Measurements from ENCODE around the gene SLC5A7. TPM values are rescaled to one million over a fixed set of nuclear protein-coding genes. Genes with fewer than 3 reads are reported as not detected.

The SLC5A7 gene
- total RNA-seq, 1 experiment from 2014 or later, result not detected

- Histone ChIP-seq H3K4me3 (ENCODE audit: low read depth in 2 of 2, low read length in 2 of 2) (no peak overlapping the region), H3K27ac (ENCODE audit: low read length) (no peak overlapping the region), H3K4me1 (ENCODE audit: control insufficient read depth, insufficient read depth, low read length) (no peaks in the 10 kb centered on the region), H3K27me3 (ENCODE audit: control insufficient read depth, insufficient read depth, low read length) (no peaks in the 10 kb centered on the region), H3K36me3 (ENCODE audit: control insufficient read depth, insufficient read depth, low read length) (no peaks in the 10 kb centered on the region), H3K9me3 (ENCODE audit: control insufficient read depth, insufficient read depth, low read depth, low read length) (no peaks in the 10 kb centered on the region)
- BruUV-seq (replicated peaks), result no TSS peak
- POLR2A ChIA-PET, result no interaction called here
- intact Hi-C loops (cut with micrococcal nuclease; ENCODE audit: unreplicated experiment) (no loop called here), in situ Hi-C loops (cut with HindIII; ENCODE audit: low pct_unique_long_range_greater_than_20kb, low sequenced_read_pairs) (no loop called here)
- DNase-seq (ENCODE audit: low read depth, low spot score), result no peak
- no peak for TF ChIP-seq REST (IDR thresholded peaks at IDR 0.05; ENCODE audit: insufficient read depth in 1 of 2, low read depth in 2 of 2, low read length in 1 of 2)
- no peak for TF ChIP-seq POLR2AphosphoS5 (IDR thresholded peaks at IDR 0.05; ENCODE audit: low read depth, low read length)
- TF ChIP-seq SIN3A (IDR thresholded peaks at IDR 0.05; ENCODE audit: borderline replicate concordance, insufficient read depth, low read depth, low read length), result no peak
- no peak for TF ChIP-seq TCF7L2 (IDR thresholded peaks at IDR 0.05; ENCODE audit: low read depth, low read length)
- TF ChIP-seq CTCF (IDR thresholded peaks at IDR 0.05), result no peak
- CTCF ChIA-PET, result no interaction called here
- ATAC-seq, result no peak
These were observed 22.1 kb upstream of the SLC5A7 start for GRCh38 chr2:107964185-107964584.

DNA sequence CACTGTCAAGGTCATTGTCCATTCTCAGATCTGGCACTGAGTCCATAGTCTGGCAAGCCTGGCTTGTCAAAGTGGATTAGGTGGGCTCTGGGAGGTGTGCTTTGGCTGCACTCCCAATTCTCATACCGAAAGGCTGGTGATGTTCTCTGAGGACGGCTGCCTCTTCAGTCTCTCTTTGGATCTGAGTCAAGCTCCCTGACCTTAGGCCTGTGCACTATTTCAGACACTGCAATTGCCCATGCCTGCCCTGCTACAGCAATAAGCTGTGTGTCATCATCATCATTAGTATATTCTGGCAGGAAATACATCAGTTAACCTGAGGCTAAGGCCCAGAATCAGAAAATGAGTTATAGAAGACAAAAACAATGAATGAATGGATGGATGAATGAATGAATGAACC is 1.6 kb upstream of the SLC5A7 start:
- CTCF ChIA-PET, result no interaction called here
- Histone ChIP-seq H3K27me3 (ENCODE audit: control insufficient read depth, insufficient read depth, low read length) (peaks cover 15% of the 10 kb centered on the region), H3K27ac (ENCODE audit: low read length) (no peak overlapping the region), H3K36me3 (ENCODE audit: control insufficient read depth, insufficient read depth, low read length) (no peaks in the 10 kb centered on the region), H3K9me3 (ENCODE audit: control insufficient read depth, insufficient read depth, low read depth, low read length) (no peaks in the 10 kb centered on the region), H3K4me1 (ENCODE audit: control insufficient read depth, insufficient read depth, low read length) (0 out of 2 replicates have a peak, but pooled peaks cover 3% of the 10 kb centered on the region), H3K4me3 (ENCODE audit: low read depth in 2 of 2, low read length in 2 of 2) (no peak overlapping the region)
- ATAC-seq (no peak), DNase-seq (ENCODE audit: low read depth, low spot score) (no peak)
- BruUV-seq (replicated peaks), result no TSS peak
- in situ Hi-C loops (cut with HindIII; ENCODE audit: low pct_unique_long_range_greater_than_20kb, low sequenced_read_pairs), result no loop called here
- TF ChIP-seq REST (IDR thresholded peaks at IDR 0.05; ENCODE audit: insufficient read depth in 1 of 2, low read depth in 2 of 2, low read length in 1 of 2) (no peak), TCF7L2 (IDR thresholded peaks at IDR 0.05; ENCODE audit: low read depth, low read length) (no peak), CTCF (IDR thresholded peaks at IDR 0.05) (no peak), SIN3A (IDR thresholded peaks at IDR 0.05; ENCODE audit: borderline replicate concordance, insufficient read depth, low read depth, low read length) (no peak), POLR2AphosphoS5 (IDR thresholded peaks at IDR 0.05; ENCODE audit: low read depth, low read length) (no peak)
- POLR2A ChIA-PET, result no interaction called here
- intact Hi-C loops (cut with micrococcal nuclease; ENCODE audit: unreplicated experiment), result no loop called here
